ENCODE results near the gene VPS25.
"Not testable (repeated sequence)": the region's sequence is repeated elsewhere in the genome, so short reads cannot be mapped to it uniquely, and the experiment has no call there.

VPS25 gene

DNA sequence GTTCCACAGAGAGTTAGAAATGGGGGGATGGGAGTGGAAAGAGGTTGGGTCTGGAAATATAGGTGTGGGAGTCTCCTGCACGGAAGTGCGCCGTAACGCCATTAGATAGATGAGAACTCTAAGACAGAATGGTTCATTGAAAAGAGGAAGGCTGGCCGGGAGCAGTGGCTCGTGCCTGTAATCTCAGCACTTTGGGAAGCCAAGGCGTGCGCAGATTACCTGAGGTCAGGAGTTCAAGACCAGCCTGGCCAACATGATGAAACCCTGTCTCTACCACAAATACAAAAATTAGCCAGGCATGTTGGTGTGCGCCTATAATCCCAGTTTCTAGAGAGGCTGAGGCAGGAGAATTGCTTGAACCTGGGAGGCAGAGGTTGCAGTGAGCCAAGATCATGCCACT is 5.2 kb upstream of the VPS25 start:
- not testable (repeated sequence) for DNase-seq (ENCODE audit: low read depth)

DNA sequence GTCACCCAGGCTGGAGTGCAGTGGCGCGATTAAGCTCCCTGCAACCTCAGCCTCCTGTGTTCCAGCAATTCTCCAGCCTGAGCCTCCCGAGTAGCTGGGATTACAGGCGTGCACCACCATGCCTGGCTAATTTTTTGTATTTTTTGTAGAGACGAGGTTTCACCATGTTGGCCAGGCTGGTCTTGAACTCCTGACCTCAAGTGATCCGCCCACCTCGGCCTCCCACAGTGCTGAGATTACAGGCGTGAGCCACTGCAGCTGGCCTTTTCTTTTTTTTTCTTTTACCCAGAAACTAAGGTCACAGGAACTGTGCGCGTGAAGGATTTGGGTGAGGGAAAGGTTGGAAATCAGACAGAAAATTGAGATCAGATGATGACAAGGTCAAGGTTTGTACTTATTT is 3.3 kb upstream of the VPS25 start:
- DNase-seq (ENCODE audit: low read depth), result not testable (repeated sequence)

GRCh38 chr17:42772945-42773289 is 332 bp upstream of the VPS25 start:
- no peak for DNase-seq (ENCODE audit: low read depth)

GRCh38 chr17:42774066-42774745 is 957 bp downstream of the VPS25 start:
- no peak for DNase-seq (ENCODE audit: low read depth)

DNA sequence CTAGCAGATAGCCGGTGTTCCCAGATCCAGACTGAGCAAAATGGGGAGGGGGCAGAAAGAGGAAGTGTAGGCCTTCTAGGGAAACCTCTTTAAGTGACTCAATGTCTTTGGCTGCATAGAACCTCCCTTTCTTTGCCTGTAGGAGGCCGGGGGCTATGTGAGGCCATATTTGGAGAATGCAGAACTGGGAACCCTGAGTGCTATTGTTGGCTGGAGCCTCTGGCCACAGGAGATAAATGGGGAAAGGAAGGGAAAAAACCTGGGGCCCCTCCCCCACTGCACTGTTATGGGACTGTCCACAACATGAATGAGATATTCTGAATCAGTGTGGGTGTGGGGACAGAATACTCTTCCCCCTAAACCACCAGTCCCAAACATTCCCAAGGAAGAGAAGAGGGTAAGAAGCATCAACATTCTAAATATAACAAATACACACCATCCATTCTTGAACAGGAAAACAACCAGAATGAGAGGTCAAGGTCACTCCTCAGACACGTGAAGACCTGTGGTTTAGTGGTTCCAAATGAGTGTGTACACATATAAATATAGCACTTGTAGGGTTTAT is 2.4 kb downstream of the VPS25 start:
- no peak for DNase-seq (ENCODE audit: low read depth)

- DNase-seq (ENCODE audit: low read depth), result no peak
Measured at GRCh38 chr17:42778570-42778969, 5.3 kb downstream of the VPS25 start.

DNA sequence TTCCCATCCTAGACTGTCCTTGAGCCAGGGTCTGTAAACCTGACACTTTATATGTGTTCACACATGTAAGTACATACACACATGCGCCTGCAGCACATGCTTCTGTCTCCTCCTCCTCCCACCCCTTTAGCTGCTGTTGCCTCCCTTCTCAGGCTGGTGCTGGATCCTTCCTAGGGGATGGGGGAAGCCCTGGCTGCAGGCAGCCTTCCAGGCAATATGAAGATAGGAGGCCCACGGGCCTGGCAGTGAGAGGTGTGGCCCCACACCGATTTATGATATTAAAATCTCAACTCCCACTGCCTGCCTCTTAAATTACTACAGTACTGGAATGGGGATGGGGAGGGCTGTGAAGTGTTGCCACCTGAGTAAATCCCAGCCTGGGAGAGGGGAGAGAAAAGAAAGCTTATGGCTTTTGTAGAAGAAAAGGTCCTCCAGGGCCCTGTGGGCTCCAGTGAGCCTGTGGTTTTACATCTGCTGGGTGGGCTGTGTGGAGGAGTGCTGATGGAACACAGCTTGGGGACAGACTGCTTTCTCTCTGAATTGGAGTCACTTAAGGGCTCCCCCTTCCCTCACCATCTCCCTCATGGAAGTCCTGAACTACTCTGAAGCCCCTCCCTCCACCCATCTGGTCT is 6.2 kb downstream of the VPS25 start:
- DNase-seq (ENCODE audit: low read depth), result no peak

- peak; percentile 20 for DNase-seq (ENCODE audit: low read depth)
Measured at GRCh38 chr17:42779936-42780850, 6.9 kb downstream of the VPS25 start, which contains the start of gene WNK4. Gene WNK4, plus strand, starts transcription at chr17:42780610. Its CDS starts 89 bp downstream, at chr17:42780699.

GRCh38 chr17:42780851-42781638 is 7.8 kb downstream of the VPS25 start:
- no peak for DNase-seq (ENCODE audit: low read depth)

DNA sequence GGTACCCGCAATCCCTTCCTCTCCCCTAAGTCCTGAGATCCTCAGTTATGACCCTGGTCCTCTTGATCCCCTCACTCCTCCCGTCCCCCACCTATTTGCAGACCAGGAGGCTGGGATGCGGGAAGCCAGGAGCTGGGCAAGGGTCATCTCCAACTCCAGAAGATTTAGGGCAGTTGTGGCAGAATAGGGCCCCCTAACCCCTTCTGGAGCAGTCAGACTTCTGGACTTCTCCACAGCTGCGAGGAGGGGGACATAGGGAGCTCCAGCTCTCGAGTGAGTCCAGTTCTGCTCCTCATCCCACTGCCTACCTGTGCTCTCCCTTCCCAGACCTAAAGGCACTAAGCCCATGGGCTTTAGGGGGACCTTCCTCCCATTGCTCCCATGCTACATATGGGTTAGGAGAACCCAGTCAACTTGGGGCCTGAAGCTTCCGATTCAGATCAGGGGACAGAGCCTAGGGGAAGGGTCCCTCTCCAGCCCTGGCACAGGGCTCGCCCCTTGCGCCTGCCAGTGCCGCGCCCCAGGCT is 8.5 kb downstream of the VPS25 start:
- DNase-seq (ENCODE audit: low read depth), result no peak

- DNase-seq (ENCODE audit: low read depth), result no peak
Measured at GRCh38 chr17:42782166-42783061, 9.2 kb downstream of the VPS25 start.

DNA sequence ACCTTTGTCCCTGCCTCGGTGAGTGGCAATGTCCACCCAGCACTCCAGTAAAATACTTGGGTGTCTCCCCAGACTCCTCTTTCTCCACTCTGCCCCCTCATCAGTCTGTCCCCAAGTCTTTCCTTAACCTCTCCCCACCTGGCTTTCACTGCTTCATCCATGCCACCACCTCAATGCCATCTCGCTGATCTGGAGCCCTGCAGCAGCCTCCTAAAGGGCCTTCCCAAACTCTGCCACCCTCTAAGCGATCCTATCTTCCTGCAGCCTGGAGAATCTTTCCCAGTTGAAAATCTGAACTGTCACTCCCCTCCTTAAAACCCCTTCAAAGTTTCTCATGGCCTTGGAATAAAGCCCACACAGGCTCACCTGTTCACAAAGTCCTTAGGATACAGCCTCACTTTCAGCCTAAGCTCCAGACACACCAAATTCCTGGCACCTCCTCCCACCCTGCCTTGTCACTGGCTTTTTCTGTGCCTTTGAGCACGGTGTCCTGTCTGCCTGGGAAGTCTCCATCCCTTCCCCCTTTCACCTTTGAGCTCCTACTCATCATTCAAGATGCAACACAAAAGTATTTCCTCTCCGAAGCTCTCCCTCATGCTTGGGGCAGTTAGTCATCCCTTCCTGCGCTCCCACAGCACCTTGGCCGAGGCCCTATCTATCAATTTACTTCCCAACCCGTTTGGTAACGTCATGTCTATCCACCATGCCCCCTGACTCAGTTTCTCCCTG is 10.0 kb downstream of the VPS25 start:
- no peak for DNase-seq (ENCODE audit: low read depth)

- no peak for DNase-seq (ENCODE audit: low read depth)
Measured at GRCh38 chr17:42783791-42784138, 10.5 kb downstream of the VPS25 start.

DNA sequence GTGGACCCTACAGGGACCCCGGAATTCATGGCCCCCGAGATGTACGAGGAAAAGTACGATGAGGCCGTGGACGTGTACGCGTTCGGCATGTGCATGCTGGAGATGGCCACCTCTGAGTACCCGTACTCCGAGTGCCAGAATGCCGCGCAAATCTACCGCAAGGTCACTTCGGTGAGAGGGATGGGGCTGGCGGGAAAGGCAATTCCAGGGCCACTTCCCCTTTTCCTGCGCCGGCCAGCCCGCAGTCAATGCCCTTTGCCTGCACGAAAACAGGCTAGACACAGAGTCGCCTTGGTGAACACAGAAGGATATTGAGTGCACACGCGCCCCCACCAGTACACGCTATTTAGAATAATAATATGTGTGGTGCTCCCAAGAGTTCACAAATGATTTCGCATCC is 11.2 kb downstream of the VPS25 start:
- DNase-seq (ENCODE audit: low read depth), result no peak

DNA sequence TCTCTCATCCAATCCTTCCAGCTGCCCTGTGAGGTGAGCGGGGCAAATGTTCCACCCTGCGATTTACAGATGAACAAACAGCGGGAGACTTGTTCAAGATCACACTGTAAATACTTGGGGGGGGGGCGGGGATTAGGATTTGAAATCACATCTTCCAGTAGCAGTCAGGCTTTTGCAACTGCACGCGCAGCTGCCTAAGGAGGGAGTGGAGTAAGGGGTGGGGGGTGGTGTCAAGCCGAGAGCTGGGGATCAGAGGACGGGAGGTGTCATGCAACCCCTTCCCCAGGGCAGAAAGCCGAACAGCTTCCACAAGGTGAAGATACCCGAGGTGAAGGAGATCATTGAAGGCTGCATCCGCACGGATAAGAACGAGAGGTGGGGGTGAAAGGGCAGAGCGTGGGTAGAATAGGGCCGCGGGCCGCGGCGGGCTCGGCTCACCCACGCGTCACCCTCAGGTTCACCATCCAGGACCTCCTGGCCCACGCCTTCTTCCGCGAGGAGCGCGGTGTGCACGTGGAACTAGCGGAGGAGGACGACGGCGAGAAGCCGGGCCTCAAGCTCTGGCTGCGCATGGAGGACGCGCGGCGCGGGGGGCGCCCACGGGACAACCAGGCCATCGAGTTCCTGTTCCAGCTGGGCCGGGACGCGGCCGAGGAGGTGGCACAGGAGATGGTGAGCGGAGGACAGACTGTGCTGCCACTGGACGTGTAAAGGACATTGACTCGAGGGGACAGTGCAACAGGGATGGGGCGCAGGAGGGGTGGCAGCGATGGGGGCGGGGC is 11.8 kb downstream of the VPS25 start:
- no peak for DNase-seq (ENCODE audit: low read depth)

- DNase-seq (ENCODE audit: low read depth), result no peak
Measured at GRCh38 chr17:42787266-42787665, 14.0 kb downstream of the VPS25 start.

DNA sequence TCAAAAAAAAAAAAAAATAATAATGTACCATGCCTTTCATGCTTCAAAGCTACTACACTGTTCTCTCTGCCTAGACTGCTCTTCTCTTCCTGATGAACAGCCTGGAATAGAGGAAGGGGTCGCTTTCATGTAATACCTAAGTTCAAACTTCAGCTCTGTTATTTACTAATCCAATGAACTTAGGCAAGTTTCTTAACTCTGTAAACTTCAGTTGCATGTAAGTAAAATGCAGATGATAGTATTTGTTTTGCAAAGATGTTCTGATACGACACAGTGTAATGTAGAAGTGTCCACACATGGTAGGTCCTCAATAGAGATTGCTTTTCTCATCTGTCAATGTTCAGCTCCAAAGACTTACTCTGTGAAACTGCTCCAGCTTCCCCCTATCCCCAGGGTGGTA is 18.7 kb downstream of the VPS25 start:
- DNase-seq (ENCODE audit: low read depth), result no peak

DNA sequence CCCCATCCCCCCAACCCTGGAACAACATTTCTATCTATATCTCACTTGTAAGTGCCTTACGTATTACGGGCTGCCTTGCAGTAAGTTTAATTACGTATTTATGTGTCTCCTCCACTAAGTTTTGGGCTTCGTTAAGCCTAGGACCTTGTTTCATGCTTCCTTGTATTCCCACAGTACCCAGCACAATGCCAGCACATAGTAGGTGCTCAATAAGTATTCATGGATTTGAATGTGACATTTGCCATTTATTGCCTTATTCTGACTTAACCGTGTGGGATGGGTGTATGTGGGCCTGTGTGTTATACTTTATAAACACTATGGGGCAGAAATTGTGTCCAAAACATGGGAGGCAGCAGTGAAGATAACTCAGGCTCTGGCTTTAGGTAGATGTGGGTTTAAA is 19.3 kb downstream of the VPS25 start:
- DNase-seq (ENCODE audit: low read depth), result no peak

DNA sequence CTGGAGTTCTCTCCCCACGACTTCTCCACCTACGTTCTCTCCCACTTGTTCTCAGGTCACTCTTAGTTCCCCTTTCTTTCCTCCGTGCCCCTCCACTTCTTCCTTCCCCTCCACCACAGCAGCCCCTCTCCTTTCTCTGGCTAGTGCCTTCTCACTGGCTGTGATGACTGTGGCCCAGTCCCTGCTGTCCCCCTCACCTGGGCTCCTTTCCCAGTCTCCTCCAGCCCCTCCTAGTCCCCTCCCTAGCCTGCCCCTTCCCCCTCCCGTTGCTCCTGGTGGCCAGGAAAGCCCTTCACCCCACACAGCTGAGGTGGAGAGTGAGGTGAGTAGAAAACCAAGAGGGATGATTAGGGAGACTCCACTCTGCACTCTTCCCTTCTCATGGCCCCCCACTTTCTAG is 21.8 kb downstream of the VPS25 start:
- no peak for DNase-seq (ENCODE audit: low read depth)

Measured in fibroblast of gingiva (primary cell).